HepG2 (cell line): Measurements from ENCODE around the gene NDUFB4.

Experiments
- CTCF ChIP-seq: sonication (generic); formaldehyde crosslinking; IDR thresholded peaks from 2 replicates; pipeline ENCODE4 v1.5.0; 2020; ENCODE audit warnings: mild to moderate bottlenecking, missing genetic modification reagents, moderate library complexity
- MAFK ChIP-seq, 2 experiments: IDR thresholded peaks in 1 of 2; conservative IDR thresholded peaks in 1 of 2; 2 replicates each; pipeline ENCODE4 v1.6.1; 2011; ENCODE audit warnings: improper control_type of control experiment in 2 of 2, low read length in 2 of 2
- RBM39 ChIP-seq: fragments of 200-400 bp; formaldehyde crosslinking; IDR thresholded peaks from one replicate; pipeline ENCODE4 v1.6.1; 2018; ENCODE audit warnings: antibody characterized with exemption, mild to moderate bottlenecking, low read depth, low read length; ENCODE audit not compliant: poor library complexity, severe bottlenecking
- RXRA ChIP-seq: sonication (generic); formaldehyde crosslinking; IDR thresholded peaks from 2 replicates; pipeline ENCODE4 v1.5.1; 2020; ENCODE audit warnings: missing genetic modification reagents
- SRSF4 ChIP-seq: fragments of 200-400 bp; formaldehyde crosslinking; IDR thresholded peaks from one replicate; pipeline ENCODE4 v1.6.1; 2018; ENCODE audit warnings: mild to moderate bottlenecking, low read depth, low read length, moderate library complexity; ENCODE audit not compliant: poor library complexity, severe bottlenecking
- TIGD3 ChIP-seq: sonication (generic); formaldehyde crosslinking; IDR thresholded peaks from 2 replicates; pipeline ENCODE4 v1.5.1; 2020; ENCODE audit warnings: mild to moderate bottlenecking, missing genetic modification reagents, borderline replicate concordance
- ZBTB49 ChIP-seq: sonication (generic); formaldehyde crosslinking; IDR thresholded peaks from 2 replicates; pipeline ENCODE4 v1.4.0; 2020; ENCODE audit warnings: missing genetic modification reagents, borderline replicate concordance
- ZNF543 ChIP-seq: sonication (generic); formaldehyde crosslinking; IDR thresholded peaks from 2 replicates; pipeline ENCODE4 v1.4.0; 2020; ENCODE audit warnings: mild to moderate bottlenecking, missing genetic modification reagents

GRCh38 chr3:120648290-120648689 lies 52.2 kb downstream of the NDUFB4 start:
- TF ChIP-seq MAFK (conservative IDR thresholded peaks at IDR 0.05 in 1 of 2, IDR thresholded peaks at IDR 0.05 in 1 of 2; ENCODE audit: low read length in 2 of 2) (no peak), RBM39 (no peak), TIGD3 (no peak), RXRA (CRISPR knock-in tag) (no peak), CTCF (CRISPR knock-in tag) (no peak), ZBTB49 (CRISPR knock-in tag) (no peak), SRSF4 (no peak), ZNF543 (CRISPR knock-in tag) (no peak)
